Measurements from ENCODE around the gene CLPX.
"Not testable (repeated sequence)": the region's sequence is repeated elsewhere in the genome, so short reads cannot be mapped to it uniquely, and the experiment has no call there.

The CLPX gene

DNA sequence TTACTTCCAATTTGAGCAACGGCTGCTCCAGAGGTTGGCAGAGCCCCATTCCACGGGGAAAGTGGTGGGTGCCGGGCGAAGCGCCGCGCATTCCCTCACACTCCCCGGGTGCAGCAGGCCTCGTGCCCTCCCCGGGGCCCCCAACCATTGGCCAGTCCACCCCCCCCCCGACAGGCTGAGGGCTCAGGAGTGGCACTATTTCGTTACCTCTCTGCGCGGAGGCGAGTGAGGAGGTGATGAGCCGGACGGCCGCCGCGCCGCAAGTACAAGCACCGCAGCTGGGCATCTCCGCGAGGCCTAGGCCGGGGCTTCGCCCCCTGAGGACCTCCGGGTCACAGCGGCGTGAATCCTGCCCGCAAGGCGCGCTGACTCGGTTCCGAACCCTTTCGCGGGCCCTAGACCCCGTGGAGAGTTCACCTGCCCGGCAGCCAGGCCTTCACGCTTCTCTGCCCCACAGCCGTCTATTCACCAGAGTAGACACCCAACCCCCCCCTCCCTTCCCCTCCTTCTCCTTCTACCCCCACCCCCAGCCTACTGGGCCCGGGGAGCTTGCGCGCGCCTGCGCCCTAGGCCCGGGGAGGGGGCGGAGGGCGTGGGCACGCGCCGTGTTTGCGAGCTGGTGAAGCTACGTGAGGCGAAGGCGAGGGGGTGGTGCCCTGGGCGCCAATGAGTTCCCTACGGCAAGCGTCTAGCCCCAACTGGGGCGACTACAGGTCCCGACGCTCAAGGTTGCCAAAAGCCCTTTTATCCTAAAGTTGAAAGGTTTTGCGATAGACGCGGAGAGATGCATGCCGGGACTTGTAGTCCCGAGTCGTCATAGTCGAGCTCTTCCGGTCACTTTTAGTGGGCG, at the start of gene CLPX:
Gene CLPX, minus strand, starts transcription at position 475 of the 850 bp plus-strand sequence. Its CDS starts 189 bp downstream, at position 286.
- DNase-seq (ENCODE audit: low read depth): peak; percentile 79

DNA sequence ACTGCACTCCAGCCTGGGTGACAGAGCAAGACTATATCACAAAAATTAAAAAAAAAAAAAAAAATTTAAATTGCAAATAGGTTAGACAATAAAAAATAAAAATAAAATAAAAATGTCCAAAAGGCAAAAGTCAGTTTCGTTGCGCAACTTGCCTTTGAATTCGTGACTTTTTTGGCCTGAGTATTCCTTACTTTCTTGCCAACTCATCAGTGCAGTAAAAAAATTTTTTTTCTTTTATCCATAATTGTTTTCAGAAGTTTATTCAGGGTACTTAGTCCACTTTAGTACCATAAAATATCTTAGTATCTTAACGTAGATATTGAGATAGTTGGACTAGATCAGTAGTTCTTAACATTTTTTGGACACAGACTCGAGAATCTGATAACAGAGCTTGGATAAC, 48.6 kb upstream of the CLPX start:
- no peak for DNase-seq (ENCODE audit: low read depth)

DNA sequence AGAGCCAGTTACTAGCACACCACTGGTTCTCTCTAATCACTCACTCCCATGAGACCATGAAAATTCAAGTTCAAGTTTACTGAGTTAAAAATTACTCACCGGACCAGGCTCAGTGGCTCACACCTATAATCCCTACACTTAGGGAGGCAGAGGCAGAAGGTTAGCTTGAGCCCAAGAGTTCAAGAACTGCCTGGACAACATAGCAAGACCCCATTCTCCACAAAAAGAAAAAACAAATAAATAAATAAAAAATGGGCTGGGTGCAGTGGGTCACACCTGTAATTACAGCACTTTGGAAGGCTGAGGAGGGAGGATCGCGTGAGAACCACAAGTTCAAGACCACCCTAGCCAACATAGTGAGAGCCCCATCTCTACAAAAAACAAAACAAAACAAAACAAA, 47.4 kb upstream of the CLPX start:
- no peak for DNase-seq (ENCODE audit: low read depth)

DNA sequence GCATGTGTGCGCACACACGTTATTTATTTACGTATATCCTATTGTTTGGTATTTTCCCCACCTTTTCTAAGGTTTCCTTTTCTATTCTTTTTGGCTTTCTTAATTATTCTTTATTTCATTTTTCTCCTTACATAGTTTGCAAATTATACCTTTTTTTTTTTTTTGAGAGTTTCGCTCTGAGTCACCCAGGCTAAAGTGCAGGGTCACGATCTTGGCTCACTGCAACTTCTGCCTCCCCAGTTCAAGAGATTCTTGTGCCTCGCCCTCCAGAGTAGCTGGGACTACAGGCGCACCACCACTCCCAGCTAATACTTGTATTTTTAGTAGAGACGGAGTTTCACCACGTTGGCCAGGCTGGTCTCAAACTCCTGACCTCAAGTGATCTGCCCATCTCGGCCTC, 46.2 kb upstream of the CLPX start:
- DNase-seq (ENCODE audit: low read depth): no peak

DNA sequence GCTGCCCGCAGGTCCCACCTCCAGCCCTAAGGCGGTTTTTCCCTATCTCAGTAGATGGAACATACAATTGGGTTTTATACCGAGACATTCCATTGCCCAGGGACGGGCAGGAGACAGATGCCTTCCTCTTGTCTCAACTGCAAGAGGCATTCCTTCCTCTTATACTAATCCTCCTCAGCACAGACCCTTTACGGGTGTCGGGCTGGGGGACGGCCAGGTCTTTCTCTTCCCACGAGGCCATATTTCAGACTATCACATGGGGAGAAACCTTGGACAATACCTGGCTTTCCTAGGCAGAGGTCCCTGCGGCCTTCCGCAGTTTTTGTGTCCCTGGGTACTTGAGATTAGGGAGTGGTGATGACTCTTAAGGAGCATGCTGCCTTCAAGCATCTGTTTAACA, 41.8 kb upstream of the CLPX start:
- DNase-seq (ENCODE audit: low read depth): not testable (repeated sequence)

DNA sequence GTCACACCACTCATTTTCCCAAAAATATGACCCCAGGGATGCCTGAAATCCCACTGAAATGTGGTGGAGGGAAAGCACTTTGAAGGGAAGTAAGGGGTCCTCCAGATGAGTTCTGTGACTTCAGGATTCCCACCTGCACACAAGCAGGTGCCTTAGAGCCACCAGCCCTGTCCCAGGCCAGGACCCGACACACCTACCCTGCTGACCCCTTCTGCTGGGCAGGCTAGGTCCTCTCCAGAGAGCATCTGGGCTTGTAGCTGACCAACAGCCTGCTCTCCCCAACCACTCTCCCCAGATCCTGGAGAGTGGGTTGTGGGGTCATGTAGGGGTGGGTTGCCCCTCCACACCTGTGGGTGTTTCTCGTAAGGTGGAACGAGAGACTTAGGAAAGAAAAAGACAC, 41.1 kb upstream of the CLPX start:
- DNase-seq (ENCODE audit: low read depth): no peak

DNA sequence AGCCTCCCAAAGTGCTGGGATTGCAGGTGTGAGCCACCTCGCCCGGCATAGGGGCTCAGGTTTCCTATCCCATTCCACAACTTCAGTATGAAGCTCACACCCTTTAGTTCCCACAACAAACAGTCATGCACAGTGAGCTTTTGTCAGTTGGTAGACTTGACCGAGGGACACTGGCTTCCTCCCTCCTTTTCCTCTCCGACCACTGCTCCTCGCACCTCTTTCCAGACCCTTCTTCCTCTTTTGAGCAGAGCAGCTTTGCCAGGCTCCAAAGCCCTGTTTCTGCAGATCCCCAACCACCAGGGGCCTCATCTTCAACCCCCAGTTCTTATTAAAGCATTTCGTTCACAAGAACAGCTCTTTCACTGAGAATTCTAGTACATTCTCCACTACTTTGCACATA, 38.9 kb upstream of the CLPX start:
- DNase-seq (ENCODE audit: low read depth): no peak

DNA sequence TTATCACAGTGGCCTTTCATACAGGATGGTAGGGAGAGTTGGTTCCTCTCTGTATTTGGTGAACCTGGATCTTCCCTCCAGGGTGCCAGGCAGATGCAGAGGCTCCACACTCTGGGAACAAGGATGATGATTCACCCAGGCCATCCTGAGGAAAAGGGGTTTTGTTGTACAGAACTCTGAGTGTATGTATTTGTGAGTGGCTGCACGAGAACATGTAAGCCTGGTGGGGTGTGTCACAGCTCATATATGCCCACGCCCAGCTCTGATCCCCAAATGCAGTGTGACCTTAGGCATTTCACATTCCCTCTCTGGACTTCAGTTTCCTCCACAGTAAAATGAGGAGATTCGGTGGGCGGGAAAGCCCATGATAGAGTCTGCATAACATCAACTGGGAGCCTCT, 37.7 kb upstream of the CLPX start:
- no peak for DNase-seq (ENCODE audit: low read depth)

DNA sequence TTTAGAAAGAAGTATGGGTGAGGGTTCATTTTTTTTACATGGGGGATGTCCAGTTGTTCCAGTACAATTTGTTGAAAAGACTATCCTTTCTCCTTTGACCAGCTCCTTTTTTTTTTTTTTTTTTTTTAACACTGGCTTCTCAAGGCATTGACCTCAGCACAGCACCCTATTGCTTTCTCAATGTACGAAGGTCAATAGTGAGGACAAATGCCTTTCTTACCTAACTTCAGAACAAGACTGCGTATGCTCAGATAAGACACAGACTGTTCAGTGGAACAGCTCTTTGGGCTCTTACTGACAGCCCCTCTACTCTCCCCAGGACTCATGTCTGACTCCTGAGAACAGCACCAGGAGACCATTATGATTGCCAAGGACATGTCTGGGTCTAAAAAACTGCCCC, 36.6 kb upstream of the CLPX start:
- DNase-seq (ENCODE audit: low read depth): no peak

DNA sequence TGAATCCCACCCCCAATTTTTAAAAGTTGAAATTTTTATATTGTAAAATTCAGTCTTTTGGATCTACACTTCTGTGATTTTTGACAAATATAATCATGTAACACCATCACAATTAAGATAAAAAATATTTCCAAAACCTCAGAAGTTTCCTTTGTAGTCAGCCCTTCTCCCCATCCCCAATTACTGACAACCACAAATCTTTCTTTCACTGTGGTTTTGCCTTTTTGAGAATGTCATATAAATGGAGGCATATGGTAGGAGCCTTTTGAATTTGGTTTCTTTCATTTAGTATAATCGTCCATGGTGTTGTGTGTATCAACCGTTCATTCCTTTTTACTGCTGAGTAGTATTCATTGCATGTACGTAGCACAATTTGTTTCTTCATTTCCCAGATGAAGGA, 34.0 kb upstream of the CLPX start:
- DNase-seq (ENCODE audit: low read depth): no peak

DNA sequence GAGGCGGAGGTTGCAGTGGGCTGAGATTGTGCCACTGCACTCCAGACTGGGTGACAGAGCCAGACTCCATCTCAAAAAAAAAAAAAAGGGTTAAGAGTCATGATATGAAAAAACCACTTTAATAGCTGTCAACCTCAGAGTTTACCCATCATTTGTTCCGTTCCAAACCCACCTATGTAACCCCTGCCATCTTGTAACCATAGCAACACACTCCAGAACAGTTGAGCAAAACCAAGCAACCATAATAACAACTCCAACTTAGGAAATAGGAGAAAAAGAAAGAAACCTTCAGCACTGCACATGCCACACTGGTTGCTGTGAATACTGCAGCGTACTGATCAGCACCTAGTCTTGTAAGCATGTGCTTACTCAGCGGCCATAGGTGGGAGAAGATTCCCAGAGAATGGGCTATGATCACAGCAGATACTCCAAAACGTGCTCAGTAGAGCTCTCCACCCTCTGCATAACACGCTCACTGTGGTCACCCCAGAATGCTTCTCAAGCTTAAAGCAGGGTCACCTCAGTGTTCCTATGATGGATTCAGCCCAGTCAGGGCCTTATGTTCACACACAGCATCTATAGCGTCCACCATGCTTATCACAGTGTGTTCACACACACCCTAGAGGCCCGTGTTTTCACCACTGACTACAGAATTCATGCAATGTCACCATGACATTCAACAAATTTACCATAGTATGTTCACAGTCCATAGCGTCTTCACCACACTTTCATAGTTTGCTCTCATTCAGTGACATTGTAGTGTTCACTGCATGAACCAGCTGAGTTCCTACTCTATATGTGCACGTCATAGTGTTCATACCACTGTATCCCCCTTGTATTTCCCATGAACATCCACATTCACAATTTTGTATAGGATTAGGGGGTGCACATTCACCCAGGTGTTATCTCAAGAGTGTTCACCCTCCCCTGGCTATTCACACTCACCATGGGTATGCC, 32.7 kb upstream of the CLPX start:
- no peak for DNase-seq (ENCODE audit: low read depth)

DNA sequence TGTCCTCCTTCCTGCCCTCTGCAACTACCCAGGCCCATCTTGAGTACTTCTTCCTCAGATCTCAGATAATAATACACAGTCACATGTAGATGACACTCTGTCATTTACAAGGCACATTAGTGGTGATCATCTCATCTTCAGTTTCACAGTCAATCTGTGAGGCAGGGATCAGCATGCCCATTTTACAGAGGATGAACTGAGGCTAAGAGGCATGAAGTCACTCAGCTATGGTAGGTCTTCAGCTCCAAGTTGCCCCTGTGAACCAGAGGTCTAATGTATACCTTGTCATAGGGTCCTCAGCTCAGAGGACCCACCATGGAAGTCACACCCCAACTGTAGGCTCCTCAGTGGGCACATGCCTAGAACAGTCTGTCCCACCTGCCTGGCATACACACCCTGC, 30.4 kb upstream of the CLPX start:
- DNase-seq (ENCODE audit: low read depth): no peak

DNA sequence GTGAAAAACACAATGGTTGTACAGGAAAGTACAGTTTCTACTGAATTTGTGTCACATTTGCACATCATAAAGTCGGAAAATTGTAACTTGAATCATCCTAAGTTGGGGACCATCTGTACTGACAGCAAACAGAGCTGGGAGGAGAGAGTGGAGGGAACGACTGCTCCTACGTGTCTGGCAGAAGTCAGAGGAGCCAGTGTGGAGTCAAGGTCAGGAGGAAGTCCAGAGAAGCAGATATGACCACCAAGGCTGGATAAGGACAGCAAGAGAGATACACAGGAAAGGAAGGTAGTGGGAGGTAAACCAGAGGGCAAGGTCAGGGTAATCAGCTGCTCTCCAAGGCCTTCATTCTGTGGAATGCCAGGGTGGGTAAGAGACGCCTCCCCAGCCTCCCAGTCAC, 28.9 kb upstream of the CLPX start:
- DNase-seq (ENCODE audit: low read depth): no peak

DNA sequence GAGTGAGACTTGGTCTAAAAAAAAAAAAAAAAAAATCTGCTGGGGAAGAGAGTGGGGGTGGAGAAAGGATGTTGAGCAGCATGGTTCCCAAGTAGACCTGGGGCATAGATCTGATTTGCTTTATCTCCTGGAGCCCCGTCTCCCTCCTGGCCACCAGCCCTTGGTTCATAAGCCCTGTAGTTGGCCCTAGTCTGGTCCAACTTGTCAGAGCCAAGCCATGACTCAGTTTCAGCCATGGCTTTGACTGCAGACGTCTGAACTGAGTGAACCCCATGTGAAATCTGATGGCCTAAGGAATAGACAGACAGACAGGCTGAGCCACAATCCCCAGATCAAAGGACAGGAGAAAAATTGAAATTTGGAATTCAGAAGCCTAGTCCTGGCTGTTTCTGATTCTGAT, 28.1 kb upstream of the CLPX start:
- no peak for DNase-seq (ENCODE audit: low read depth)

DNA sequence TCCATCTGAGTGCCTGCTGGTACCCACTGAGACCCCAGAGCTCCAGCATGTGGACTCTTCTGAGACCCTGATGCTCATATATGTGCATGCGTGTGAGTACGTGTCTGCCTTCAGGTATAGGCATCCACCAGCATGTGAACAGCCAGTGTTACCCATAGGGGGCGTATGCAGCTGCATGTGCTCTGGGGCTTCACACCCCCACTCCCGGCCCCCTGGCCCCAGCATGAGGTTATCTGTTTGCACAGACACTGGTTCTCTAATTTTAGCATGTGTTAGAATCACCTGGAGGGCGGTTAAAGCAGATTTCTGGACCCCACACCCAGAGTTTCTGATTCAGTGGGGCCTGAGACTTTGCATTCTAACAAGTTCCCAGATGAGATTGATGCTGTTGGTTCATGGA, 27.0 kb upstream of the CLPX start:
- no peak for DNase-seq (ENCODE audit: low read depth)

DNA sequence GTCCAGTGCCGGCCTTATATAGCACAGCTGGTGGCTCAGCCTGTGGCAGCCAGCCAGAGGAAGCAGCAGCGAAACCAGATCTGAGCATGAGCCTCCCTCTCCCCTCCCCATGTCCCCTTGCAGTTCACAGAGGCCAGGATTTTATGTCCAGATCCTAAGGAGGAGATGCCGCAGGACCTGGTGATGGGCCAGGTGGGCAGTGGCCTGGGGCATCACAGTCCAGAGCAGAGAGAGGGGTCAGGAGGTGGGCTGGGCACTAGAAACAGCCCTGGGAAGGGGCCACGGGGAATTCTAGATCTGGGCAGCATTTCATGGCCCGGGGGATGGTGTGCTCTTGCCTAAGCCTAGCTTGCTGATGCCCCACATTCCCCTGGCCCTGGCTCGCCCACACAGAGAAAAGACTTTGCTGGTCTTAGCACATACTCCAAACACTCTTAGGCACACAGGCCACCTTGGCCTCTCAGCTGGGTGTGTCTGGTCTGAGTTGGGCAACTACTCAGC, 26.4 kb upstream of the CLPX start:
- DNase-seq (ENCODE audit: low read depth): no peak

DNA sequence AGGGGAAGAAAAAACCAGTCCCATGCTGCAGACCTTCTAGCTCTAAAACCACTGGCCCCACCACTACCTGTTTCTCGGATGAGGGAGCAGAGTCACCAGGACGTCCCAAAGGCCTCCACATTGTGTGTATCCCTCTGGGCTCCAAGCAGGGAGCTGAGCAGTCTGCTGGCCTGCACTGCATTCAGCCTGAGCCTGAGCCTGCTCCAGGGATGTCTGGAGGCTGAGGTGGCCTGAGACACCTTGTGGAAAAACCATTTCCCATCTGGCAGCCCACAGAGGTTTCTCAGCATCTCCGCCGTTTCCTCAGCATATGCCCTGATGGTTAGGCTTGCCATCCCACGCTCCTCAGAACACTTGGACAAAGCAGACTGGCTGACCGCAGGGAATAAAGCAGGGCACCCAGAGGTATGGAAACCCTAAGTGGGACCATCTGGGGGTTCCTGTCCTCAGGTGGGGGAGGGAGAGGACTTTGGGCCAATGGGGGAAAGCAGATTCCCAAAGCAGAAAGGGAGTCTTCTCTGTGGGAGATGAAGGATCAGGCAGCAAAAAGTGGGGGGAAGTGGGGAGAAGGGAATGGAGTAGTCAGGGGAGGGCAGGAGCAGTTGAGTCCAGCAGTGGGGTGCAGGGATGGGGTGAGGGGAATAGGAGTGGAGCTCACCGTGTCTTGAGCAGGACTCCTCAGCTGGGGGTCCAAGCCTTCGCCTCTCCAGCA, 25.8 kb upstream of the CLPX start, which contains the start of gene CILP:
Gene CILP, minus strand, starts transcription at position 704 of the 712 bp plus-strand sequence. CDS start 1,718 bp downstream, outside the sequence.
- no peak for DNase-seq (ENCODE audit: low read depth)

DNA sequence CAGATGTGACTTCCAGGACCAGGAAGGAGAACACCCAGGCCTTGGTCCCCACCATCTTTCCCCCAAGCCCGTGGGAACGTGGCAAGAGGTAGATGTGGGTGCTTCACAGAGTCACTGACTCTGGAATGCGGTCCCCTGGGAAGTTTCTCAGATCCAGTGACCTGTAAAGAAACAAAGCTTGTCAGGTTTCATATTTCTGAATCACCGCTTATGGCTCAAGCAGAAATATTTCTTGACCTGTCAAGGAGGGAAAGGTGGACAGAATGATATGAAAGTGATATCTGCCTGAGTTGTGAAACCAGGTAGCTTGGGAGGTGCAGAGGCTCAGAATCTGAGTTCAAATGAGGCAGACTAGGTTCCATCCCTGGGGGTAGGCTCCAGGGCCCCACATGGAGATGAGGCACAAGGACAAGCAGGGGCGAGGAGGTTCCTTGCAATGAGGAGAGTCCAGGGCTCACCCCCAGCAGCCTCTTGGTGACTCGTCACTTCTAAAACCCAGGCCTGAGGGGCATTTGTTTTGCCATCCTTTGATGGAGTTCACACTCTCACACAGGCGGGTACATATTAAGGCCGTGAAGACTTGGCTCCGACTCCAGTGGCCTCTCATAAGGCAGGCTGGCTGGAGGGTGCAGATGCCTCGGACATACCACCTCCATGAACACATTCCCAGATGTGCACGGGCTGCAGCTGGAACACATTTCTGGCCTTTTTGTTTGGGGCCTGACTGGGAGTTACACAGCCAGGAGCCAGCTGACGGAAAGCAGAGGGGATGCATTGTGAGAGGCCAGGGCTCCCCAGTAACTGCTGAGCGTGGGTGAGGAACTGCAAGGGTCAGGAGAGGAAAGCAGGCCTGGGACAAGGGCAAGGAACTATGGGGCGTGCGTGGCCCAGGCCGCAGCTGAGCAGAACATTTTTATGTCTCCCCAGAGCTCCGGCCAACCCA, 24.8 kb upstream of the CLPX start:
- DNase-seq (ENCODE audit: low read depth): no peak

DNA sequence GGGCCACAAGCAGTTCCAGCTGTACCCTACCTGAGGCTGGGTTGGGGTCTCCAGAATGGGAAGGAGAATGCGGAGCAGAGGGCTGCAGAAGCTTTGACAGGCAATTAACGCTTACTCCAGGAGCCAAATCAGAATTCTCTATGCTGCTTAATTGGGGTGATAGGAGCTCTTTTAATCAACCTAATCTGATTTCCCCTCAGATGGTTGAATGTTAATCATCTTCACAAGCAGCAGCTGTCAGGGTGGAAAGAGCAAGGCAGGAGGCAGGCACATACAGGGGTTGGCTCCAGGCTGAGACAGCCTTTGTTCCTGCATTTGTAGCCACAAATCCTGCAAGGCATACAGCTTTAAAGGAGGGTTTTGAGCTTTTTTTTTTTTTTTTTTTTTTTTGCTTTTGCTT, 23.5 kb upstream of the CLPX start:
- DNase-seq (ENCODE audit: low read depth): no peak

DNA sequence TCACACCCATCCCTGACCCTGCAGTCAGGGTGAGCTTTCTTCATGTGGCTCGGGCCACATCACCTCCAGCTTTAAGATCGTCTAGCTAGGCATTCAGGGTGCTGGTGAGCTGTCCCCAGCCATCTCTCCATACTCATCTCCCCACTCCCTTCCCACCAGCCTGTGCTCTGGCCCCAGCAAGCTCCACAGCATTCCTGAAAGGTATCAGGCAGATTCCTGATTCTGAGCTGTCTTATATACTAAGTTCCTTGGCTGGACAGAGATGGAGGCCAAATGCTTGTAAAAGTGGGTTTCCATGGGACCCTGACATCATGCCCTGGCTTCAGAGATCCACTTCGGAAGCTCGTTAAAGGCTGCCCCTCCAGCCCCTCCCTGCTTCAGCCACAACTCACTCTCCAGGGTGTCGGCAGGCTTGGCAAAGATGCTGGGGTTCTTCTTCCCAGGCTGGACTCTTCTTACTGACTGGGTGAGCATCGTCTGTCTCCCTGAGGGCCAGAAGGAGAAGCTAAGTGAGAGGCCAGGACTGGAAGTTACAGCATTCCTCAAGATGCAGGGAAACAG, 22.2 kb upstream of the CLPX start:
- no peak for DNase-seq (ENCODE audit: low read depth)

DNA sequence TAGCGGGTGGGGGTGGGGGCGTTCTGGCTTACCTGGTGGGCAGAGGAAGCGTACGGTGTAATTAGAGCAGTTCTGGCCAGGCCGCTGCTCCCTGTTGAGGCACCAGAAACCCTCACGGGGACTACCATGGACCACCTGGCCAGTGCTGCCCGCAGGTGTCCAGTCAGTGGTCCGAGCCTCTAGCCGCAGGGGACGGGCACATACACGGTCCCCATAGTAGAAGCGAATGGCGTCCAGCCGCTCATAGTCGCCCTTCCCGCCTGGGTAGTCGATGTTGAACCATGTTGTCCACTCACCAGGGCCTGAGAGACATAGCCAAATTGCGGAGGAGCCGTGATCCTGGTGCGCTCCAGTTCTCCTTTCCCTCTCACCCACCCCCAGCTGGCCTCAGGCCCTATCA, 21.6 kb upstream of the CLPX start:
- no peak for DNase-seq (ENCODE audit: low read depth)

Measured in HS-5 (cell line).